ENCODE data around the gene ELFN2.

Gene ELFN2

DNA sequence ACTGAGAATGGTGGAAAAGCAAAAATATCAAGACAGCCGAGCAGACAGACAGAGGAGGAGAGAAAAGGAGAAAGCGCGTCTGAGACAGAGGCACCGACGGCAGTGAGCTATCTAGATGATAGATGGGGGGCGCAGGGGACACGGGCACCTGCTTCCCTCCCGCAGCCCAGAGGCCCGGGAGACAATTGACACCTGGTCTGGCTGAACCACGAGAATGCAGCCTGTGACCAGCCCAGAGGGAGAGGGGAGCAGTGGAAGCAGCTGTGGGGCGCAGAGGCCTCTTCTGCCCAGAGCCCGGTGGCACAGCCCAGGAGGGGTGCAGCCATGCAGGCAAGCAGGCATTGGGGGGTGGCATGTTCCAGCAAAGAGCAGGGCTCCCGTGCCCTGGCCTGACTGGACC lies 48.2 kb downstream of the ELFN2 start:
- DNase-seq, result no peak

- DNase-seq, result no peak
Measured at GRCh38 chr22:37378642-37379058, 48.6 kb downstream of the ELFN2 start.

DNA sequence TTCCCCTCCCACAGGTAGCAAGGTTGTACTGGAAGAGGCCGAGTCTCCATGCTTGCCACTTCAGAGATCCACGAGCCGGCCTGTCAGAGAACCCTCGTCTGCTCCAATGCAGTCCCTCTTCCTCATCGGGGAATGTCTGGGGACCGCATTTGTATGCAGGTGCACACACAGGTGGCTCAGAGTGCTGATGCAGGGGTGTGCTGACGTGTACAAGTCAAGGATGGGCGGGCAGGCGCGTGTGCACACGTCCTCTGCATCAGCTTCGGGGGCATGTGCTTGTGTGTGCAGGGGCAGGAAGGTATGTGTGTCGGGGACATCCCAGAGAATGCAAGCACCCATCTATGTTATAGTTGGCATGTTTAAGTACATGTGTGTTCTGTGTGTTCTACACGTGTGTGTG lies 49.4 kb downstream of the ELFN2 start:
- DNase-seq, result no peak

- DNase-seq, result no peak
Measured at GRCh38 chr22:37377138-37377537, 50.1 kb downstream of the ELFN2 start.

GRCh38 chr22:37376643-37377042 lies 50.6 kb downstream of the ELFN2 start:
- no peak for DNase-seq

DNA sequence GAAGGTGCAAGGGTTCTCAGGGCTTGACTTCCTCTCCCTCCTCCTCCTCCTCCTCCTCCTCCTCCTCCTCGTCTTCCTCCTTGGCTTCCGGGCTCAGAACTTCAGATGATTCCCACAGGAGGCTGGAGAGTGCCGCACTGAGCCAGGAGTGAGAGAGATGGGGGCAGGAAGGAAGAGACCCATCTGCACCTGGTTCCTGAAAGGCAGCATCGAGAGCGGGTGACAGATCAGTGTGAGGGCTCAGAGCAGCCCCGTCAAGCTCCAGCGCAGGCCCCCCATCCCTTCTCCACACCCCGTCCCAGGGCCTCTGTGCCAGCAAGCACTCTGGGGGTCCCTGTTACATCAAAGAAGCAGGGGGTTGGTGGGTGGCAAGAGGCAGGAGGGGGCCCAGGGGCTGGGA lies 51.5 kb downstream of the ELFN2 start:
- DNase-seq, result no peak

DNA sequence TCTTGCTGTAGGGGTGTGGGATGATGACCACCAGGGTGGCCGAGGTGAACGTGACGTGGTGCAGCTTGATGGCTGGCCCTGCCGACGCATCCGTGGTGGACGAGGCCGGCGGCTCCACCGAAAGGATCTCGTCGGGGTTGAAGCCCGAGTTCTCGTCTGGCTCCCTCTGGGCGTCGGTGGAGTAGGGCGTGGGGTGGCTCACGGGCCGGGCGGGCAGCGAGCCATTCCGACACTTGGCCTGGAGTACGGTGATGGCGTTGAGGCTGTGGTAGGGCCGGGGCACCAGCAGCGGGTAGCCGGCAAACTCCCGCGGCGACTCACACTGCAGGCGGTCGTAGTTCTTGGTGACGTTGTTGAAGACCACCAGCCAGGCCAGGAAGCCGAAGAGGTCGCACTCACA lies 52.7 kb downstream of the ELFN2 start:
- no peak for DNase-seq

- DNase-seq, result no peak
Measured at GRCh38 chr22:37373451-37373850, 53.8 kb downstream of the ELFN2 start.

GRCh38 chr22:37371911-37372310 lies 55.4 kb downstream of the ELFN2 start:
- DNase-seq, result no peak

DNA sequence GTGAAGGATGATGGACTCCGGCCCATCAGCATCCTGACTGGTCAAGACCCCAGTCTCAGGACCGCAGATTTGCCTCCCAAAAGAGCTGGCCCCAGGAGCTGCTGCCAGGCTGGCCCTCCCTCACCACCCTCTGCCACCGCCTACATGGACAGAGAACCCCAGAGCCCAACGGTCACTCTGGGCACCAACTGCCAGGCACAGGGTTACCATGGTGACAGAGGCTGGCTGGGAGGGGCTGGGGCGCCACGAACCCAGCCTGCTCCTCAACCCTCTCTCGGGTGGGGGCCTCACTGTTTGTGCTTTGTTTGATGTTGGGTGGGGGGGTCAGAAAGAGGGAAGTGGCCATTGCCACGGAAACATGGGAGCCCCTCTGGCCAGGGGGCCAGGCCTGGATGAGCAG lies 55.8 kb downstream of the ELFN2 start:
- no peak for DNase-seq

GRCh38 chr22:37370306-37370979 lies 56.8 kb downstream of the ELFN2 start:
- DNase-seq, result no peak

- DNase-seq, result no peak
Measured at GRCh38 chr22:37369483-37369882, 57.8 kb downstream of the ELFN2 start.

- DNase-seq, result no peak
Measured at GRCh38 chr22:37368058-37368457, 59.2 kb downstream of the ELFN2 start.

DNA sequence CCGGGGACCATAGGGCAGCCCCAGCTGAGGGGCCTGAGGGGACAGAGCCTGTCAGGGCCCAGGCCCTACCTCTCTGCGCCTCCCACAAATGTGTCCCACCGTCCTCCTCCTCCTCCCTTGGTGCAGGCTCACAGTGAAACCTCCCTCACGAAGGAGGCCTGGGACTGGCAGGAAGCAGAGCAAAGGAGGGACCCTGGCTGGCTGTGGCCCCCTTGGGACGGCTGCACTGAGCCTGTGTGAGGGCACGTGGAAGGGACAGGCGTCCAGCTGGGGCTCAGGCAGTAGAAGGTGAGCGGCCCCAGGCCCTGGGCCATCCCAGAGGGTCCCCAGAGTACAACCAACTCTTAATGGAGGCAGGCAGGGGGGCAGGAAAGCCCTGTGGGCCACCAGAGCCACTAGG lies 60.7 kb downstream of the ELFN2 start:
- DNase-seq, result no peak

DNA sequence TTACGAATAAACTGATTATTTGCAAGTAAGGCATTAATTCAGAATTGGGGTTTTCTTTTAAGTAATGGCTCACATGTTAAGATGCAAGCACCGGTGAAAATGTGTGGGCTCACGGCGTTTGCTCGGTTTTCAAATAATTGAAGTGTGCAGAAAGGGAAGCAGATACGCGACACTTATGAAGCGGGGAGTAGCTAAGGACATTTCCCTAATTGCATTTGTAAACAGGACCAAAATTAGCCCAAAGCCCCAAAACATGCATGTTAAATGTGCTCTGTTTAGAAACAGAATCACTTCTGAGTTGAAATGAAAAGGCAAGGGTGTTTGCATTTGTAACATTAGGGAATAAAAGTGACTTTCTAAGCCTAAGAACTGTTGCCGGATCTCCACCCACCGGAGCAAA lies 61.3 kb downstream of the ELFN2 start:
- DNase-seq, result no peak

GRCh38 chr22:37363261-37363992 lies 63.9 kb downstream of the ELFN2 start:
- no peak for DNase-seq

DNA sequence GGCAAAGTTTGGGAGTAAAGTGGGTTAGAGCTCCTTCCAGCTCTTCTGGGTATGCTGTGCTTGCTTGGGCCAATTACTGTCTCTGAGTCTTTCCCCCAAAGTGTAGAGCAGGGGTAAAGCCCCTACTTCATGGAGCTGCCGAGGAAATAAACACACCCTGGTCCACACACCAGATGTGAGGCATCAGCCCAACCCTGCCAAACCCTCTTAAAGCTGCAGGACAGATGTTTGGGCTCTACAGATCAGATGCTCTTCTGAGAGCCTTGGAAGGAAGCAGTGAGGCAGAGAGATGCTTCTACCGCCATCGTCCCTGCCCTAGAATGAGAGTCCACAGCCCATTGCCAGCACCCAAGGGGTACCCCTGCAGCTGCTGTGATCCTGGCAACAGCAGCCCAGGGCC lies 64.7 kb downstream of the ELFN2 start:
- no peak for DNase-seq

DNA sequence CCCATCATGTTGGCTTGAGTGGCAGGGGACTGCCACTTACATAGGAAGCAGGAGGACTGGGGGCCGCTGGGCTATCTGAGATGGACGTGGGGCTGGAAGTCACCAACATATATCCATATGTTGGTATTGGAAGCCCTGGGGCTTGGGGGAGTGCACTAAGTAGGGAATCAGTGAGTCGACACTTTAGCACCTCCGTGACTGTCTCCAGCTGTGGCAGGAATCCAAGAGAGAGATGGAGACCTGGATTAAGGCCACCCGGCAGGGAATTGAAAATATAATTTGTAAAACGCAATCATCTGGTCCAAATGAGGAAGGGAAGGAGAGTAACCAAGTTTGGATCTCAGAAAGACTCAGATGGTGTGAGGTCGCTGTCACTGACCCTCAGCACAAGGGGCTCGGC lies 68.4 kb downstream of the ELFN2 start:
- DNase-seq, result no peak

GRCh38 chr22:37358386-37358785 lies 68.9 kb downstream of the ELFN2 start:
- no peak for DNase-seq

GRCh38 chr22:37357446-37358075 lies 69.7 kb downstream of the ELFN2 start:
- no peak for DNase-seq

DNA sequence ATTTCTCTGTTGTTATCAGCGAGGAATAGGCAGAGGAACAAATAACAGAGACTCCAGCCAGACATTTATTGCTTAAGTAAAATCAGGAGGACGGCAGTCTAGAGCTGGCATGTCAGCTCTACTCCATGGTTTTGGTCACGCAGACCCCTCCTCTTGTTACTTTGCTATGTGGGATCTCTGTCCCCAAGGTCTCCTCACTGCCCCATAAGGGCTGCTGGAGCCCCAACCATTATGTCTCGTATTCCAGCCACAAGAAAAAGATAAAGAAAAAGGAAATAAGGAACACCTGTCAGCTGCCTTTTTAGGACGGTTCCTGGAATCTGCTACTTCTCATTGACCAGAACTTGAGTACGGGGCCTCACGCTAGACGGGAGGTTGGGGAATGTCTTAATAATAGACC lies 70.4 kb downstream of the ELFN2 start:
- DNase-seq, result no peak

DNA sequence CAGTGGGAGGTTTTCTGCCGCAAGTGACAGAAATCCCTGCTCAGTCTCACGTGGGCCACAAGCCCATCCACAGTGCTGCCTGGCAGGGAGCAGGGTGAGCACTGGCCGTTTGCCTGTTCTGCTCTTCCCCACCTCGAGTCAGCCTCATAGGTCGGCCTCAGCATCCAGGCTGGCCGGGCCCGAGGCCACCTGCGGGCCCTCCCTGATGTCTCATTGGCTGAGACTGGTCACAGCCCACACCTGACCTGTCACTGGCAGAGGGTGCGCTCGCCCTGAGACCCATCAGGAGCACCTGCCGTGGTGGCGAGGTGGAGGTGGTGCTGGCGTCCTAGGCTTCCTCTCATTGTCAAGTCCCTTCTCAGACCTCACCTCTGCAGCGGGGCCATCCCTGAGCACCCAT lies 72.1 kb downstream of the ELFN2 start:
- no peak for DNase-seq

GRCh38 chr22:37354670-37355069 lies 72.6 kb downstream of the ELFN2 start:
- no peak for DNase-seq

DNA sequence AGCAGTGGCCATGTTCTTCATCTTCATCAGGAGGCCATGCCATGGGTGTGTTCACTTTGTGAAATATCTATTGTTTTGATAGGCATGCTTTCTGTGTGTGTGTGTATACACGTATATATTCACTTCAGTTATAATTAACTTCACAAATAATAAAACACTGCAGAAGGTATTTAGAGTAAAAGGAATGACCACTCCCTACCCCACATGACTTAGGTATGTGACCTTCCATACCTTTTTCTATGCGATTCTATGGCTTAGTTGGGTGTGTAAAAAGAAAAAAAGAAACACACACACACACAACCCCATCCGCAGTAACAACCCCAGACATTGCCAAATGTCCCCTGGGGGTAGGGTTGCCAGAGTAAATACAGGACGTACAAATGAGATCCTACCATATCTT lies 73.0 kb downstream of the ELFN2 start:
- DNase-seq, result no peak
